Epidermal melanocyte (primary cell): Measurements from ENCODE around the gene TGM4.
"Not testable (repeated sequence)": the region's sequence is repeated elsewhere in the genome, so short reads cannot be mapped to it uniquely, and the experiment has no call there.

Experiments
- DNase-seq: peaks from one replicate; pipeline ENCODE4 v3.0.0; 2011; ENCODE audit warnings: low spot score; ENCODE audit not compliant: insufficient read length

Gene TGM4

DNA sequence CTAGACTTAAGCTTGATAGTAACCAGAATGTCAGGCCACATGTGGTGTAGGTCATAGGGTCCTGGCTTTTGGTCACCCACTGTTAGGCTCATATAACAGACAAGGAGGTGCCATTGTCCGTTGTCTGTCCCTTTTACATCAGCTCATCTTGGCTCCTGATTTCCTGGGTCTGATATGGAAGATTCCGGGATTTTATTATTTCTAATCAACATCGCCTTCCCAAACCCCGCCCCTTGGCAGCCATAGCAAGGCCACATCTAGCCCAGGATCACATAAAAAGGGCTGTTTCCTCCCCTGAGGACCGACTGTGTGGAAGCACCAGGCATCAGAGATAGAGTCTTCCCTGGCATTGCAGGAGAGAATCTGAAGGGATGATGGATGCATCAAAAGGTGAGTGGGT lies at the start of gene TGM4:
Gene TGM4, plus strand, starts transcription at position 301 of the 400 bp plus-strand sequence. Its CDS starts 71 bp downstream, at position 372.
- no peak for DNase-seq

DNA sequence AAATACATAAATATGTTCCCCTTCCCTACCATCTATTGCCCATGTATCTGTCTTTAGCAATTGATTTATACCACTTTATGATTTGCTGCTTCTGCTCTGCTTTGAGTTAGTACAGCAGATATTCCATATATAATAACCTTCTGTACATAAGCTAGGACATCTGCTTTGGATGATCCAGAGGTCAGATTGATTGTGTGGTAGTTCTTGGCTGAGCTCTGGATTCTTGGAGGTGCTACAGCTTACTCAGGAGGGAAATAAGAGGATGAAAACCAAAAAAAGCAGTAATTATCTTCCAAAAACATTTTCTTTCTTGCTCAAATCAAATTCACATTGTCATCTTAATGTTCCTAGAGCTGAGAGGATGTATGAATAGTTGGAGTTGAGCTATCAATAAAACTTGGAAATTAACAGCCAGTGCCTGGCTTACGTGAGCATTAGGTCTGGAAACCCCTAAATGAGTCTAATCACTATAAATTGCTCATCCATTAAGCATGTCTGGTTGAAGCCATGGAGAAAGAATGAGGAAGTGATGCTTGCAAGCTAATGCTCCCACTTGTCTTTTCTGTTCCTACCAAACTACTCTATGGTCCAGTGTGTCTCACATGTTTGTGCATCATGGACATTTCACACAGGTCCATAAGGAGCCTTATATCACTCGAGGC lies 49.0 kb upstream of the TGM4 start:
- no peak for DNase-seq

DNA sequence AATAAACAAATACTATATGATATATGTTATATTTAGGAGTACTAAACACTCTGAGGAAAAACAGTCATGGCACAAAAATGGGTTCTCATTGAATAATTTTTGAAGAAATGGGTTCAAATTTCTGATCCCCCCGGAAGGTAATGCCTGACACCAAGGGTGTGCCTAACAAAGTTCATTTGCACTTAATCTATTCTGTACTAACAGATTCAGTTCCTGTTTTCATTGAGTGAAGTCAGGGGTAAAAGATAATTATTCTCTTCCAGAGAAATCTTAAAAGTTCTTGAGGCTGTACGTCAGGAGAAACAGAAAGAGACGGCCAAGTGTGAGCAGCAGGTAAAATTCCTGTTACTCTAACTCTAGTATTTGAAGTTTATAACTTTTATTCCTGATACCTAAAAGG lies 47.2 kb upstream of the TGM4 start:
- DNase-seq = no peak

DNA sequence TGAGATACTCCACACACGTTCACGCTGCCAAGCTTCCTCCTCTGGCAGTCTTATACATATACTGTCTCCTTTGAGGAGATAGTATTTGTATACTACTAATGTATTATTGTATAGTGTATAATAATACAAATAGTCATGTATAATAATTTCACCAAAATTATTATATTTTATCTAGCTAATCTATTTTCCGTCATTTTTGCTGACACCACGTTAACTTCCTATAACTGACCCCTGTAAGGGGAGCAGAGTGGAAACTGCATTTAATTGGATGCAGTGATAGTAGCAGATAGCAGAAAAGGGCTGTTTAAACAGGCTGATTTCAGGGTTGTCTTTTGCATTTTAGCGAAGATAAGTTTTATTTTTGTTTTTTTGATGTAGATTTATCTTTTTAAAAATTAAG lies 43.2 kb upstream of the TGM4 start:
- no peak for DNase-seq

DNA sequence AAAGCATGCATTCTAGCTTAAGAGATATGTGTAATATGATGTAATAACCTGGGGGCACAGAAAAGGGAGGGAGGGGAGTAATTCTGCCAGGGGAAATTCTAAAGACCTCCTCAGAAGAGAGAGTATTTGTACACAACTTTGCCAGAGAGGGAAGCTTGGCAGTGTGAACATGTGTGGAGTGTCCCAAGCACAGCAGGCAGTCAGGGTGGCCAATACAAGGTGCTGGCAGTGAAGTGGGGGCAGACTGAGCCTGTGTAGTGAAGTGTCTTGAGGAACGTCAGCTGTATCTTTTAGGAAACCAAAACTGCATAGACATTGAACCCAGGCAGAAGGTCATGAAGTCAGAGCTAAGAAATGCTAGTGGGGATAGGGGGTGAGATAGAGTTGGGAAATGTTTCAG lies 42.4 kb upstream of the TGM4 start:
- DNase-seq = no peak

DNA sequence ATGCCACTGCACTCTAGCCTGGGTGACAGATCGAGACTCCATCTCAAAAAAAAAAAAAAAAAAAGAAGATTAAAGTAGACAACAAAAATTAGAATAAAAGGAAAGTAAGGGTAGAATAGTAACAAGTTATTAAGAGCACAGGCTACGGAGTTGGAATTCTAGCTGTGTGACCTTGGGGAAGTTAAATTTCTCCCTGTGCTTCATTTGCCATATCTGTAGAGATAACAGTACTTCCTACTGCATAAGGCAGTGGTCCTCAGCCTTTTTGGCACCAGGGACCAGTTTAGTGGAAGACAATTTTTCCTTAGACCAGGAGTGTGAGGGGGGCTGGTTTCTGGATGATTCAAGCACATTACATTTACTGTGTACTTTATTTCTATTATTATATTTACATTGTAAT lies 41.4 kb upstream of the TGM4 start:
- DNase-seq = no peak

DNA sequence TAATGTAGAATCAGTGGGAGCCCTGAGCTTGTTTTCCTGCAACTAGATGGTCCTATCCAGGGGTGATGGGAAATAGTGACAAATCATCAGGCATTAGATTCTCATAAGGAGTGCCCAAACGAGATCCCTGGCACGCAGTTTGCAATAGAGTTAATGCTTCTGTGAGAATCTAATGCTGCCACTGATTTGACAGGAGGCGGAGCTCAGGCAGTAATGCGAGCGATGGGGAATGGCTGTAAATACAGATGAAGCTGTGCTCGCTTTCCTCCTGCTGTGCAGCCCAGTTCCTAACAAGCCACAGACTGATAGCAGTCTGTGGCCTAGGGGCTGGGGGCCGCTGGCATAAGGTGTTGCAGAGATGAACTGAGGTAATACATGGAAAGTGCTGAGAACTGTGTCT lies 41.0 kb upstream of the TGM4 start:
- DNase-seq = no peak

DNA sequence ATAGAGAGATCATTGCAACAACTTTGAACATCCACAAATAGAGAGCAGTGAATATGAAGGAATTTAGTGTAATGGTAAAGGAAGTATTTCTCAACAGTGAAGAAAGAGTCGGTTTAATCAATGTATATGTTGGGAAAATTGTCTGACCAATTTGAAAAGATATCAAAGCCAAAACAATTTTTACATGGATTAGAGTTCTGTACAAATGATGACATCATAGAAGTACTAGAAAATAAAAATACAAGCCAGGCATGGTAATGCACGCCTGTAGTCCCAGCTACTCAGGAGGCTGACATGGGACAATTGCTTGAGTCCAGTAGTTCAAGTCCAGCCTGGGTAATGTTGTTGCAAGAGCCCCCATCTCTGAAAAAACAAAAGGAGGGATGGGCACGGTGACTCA lies 38.7 kb upstream of the TGM4 start:
- DNase-seq = no peak

DNA sequence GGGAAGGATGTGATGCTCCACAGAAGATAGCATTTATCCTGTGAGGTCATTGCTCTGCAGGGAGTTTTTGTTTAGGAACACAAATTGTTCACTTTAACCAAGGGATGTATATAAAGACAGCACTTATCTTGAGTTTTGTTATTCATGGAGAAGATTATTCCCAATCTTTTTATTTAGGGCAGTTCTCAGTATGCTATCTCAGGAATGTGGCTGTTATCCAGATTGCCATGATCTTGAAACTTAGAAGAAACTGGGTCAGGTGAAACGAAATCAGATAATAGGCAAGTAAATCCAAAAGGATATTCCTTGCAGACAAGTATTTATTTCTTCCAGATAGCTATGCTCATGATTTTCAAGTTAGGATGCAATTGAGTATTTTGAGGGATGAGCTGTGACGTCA lies 32.0 kb upstream of the TGM4 start:
- no peak for DNase-seq

DNA sequence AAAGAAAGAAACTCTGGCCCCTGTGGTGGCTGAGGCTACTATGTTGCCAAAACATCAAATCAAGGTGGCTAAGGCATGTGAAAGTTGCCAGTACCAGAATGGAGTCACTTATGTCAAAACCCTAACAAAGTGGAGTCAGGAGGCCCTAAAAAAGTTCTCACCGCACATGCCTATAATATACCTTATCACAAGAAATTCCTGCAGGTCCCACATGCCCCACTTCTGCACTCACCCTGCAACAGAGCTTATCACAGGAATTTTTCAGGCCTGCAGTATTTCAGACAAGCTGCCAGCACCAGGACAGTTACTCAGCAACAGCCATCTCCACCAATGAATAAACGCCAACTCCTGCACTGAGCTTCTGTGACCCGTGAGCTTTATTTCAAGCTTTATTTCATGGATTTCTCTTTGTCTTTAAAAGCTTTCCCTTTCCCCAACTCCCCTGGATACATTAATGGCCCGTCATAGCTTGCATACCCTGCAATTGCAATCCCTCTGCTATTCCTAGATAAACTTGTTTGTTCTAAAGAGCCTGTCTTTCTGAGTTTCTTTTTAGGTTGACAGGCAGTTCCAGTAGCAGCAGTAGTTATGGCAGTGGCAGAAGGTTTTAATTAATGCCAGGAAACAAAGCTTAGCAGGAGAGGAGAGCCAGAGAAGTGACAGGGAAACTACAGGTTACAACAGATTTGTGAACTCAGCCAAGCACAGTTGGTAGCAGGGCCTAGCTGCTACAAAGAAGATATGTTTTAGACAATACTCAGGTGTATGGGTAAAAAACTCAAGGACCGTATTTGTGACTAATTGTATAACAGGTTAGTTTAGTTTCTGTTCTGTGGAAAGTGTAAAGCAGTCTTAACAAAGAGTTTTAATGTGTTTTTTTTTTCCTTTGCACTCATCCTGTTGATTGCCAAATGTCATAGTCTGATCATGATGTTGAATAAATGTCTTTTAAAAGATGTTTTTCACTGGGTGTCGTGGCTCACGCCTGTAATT lies 28.6 kb upstream of the TGM4 start:
- DNase-seq = no peak

DNA sequence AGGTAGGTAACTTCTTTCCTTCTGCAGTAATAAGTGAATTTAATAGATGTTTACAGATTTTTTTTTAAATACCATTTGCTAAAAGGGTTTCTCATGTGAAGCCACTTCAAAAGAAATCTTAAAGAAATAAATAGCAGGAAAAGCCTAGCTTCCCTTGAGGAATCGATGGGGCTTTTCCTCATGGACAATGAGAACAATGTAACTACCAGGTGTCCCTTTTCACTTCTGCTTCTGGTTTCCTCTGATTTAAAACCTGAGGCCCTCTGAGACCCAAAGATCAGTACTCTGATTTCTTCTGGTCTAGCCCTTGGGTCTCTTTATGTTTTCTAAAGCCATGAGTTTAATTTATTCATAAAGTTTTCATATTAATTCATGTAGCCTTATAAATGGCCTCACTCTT lies 25.8 kb upstream of the TGM4 start:
- DNase-seq = no peak

DNA sequence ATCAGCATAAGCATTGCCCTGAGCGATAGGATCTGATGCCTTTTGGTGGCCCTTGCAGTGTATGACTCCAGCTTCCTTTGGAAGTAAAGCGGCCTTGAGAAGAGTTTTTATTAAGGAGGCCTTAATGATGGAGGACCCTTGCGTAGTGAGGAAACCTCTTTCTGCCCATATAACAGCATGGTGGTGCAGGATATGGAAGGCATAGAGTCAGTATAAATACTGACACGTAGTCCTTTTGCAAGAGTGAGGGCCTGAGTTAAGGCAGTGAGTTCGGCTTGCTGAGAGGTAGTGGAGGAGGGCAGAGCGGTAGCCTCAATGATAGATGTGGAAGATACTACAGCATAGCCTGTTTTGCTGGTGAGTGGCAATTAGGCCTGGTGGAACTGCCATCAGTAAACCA lies 17.7 kb upstream of the TGM4 start:
- DNase-seq = not testable (repeated sequence)

DNA sequence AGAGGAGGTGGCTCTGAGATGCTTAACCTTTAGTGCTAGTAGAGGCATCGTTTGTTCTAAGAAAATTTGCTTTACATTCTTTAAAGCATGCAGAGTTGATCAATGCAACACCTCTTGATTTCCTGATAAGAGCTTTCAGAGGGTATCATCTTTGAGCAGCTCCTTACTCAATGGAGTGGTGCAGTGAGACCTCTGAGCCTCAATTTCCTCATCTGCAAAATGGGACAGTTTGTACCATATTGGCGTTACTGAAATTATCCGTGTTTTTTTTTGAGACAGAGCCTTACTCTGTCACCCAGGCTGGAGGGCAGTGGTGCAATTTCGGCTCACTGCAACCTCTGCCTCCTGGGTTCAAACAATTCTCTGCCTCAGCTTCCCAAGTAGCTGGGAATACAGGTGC lies 14.3 kb upstream of the TGM4 start:
- DNase-seq = no peak

DNA sequence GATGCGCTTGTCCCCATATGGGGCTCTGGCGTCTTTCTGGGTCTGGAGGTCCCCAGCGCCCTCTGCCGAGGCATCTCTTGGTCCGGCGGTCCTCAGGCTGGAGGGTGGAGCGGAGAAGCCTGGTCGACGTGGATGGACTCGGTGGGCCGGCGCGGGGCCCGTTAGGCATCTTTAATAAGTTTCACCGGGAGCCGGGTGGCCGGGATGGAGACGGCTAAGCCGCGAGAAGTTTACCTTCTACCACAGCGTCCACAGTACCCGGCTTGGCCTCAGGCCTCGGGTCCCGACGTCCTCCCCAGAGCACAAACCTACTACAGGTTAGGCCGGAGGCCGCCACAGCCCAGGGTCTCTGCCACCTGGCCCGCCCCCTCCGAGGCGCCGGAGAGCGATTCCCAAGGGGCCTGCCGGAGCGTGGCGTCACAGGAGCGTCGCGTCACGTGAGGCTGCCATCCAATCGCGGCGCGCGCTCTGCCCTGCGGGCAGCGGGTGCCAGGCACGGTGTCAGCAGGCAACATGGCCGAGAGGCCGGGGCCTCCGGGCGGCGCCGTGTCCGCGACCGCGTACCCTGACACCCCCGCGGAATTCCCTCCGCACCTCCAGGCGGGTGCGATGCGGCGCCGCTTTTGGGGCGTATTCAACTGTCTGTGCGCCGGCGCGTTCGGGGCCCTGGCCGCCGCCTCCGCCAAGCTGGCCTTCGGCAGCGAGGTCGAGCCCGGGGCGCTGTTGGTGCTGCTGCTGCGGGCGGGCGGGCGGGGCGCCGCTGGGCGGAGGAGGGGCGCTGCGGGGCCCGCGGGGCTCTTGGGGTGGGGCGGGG lies 12.8 kb upstream of the TGM4 start, which contains the start of gene TMEM42:
Gene TMEM42, plus strand, starts transcription at position 501 of the 814 bp plus-strand sequence. Its CDS starts 13 bp downstream, at position 514.
- peak; percentile 83 for DNase-seq

DNA sequence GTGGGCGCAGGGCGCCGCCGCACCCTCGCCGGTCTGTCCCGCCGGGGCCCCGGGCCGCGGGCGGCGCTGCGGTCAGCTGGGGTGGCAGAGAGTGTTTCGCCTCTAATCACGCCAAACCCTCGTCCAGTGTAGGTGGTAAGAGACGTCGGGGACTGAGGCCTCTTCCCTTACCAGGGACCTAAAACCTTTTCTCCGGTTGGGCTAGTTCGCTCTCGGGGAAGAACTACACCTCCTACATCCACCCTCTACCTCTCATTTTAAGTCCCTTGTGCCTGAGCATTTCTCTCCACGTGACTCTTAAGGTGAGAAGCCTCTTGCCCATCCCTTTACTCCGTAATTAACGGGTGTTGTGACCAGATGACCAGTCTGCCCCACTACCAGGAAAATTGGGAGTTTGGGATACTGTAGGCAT lies 12.2 kb upstream of the TGM4 start:
- DNase-seq = no peak

DNA sequence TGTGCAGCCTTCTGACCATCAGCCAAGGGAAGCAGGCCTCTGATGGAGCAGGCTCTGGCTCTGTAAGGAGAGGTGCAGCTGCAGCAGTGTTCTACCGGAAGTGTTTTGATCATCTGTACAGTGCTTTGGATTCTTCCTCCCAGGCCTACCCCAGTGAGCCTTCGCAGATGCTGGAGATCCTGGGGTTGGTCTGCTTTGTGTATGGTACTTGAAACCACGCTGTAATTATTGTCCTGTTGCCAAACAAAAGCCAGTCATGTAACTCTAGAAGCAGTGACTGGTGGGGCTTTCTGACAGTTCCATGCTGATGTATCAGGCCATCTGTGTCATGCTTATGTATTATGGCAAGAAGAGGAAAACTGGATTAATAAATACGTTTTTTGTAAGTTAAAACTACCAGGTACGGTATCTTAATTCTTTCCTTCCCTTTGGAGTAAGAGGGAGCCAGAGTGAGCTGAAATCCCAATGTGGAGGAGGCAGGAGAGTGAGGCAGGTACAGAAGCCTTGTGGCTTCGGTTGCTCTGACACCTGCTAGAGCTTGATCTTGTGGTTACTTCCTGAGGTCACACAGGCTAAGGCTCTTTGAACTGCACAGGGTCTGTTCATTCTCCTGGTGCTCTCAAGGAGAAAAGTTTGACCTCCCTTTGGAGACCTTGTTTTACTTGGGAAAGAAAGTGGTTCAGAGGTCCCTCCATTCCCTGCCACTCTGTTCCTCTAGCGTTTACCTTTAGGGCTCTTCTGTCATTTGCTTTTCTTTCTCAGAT lies 9.0 kb upstream of the TGM4 start:
- DNase-seq = no peak

DNA sequence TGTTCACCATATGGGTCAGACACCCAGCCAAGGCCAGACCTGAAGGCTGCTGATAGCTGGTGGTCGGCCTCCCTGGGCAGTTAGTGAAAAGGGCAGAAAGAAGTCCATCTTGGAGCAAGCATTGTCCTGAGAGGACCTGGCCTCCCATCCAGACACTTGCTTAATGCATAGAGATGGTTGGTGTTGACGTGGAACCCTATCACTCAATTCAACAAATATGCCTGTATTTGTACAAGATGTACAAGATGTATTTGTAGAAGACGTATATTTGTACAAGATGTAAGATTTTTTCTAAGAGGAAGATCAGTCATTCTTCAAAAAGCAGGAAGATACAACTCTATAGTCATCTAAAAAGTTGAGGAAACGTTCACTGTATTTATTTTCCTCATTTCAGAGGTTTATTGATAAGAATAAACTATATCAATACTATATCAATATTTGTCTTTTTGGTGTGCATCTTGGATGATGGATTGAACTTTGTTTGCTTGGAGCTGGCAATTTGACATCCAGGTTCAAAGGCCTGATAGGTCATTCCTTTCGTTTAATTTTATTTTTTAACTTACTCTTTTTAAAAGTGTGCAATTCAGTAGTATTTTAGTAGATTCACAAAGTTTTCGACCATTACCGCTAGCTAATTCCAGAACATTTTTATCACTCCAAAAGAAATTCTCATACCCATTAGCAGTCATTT lies 6.8 kb upstream of the TGM4 start:
- no peak for DNase-seq

DNA sequence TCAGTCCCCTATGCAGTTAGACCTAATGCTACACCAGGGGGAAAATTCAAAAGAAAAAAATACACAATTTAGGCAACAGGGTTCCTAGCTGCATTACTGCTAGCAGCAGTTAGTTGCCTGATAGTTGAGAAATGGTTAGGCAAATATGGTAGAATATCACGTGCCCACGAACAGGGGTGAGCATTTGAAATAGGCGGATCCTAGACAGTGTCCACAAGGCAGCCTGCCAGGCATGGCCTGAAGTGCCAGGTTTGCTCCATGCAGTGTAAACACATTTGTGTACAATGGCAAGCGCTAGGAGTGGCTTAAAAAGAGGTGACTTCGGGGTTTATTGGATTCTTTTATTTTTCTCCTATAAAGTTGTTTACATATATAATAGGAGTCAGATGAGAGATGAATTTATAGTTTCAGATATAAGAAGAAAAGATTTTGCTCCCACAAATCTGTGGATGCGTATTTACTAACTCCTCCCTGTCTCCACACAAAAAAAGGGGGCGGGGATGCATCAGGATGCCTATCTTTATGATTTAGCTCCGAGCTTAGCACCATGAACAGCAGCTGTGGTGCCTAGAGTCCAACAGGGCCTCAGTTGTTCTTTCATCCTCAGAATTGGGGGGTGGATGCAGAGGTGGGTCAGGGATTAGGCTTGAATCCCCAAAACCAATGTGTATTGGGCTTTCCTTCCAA lies 3.9 kb upstream of the TGM4 start:
- DNase-seq = no peak

DNA sequence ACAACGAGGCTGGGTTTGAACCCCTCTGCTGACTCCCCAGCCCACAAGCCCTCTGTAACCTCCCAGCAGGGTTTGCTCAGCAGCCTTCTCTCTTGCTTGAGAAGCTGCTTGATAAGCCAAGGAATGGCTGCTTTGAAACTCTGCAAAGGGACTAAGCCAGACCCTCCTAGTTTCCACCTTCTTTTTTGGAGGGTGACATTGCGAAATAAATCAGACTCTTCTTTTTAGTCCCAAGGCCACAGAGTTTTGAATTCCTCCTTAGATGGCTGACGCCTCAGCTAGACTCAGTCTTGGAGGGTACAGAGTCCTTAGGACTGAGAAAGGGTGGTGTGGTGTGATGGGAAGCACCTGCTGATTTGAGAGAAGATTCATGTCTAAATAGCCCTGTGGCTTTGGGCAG lies 1.2 kb downstream of the TGM4 start:
- DNase-seq = no peak

DNA sequence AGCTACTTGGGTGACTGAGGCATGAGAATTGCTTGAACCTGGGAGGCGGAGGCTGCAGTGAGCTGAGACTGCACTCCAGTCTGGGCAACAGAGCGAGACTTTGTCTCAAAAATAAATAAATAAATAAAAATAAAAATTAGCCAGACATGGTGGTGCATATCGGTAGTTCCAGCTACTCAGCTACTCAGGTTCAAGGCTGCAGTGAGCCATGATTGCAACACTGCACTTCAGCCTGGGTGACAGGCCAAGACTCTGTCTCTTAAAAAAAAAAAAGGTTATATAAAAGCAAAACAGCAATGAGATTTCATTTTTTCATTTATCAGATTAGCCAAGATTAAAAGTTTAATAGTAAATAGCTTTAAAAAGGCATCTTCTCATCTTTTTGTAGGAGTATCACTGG lies 2.9 kb downstream of the TGM4 start:
- no peak for DNase-seq
